ENCODE results near the gene TCF23. TPM values are rescaled to one million over a fixed set of nuclear protein-coding genes. Genes with fewer than 3 reads are reported as not detected.

The TCF23 gene
- total RNA-seq, 1 donor from 2014 or later = 1.2 TPM

- no peak for ATAC-seq
Measured at GRCh38 chr2:27160191-27160590, 11.4 kb downstream of the TCF23 start.

GRCh38 chr2:27162151-27163121 is 13.6 kb downstream of the TCF23 start:
- Histone ChIP-seq H3K36me3 (no peaks in the 10 kb centered on the region), H3K4me1 (no peaks in the 10 kb centered on the region), H3K27ac (no peak overlapping the region), H3K4me3 (no peak overlapping the region), H3K9me3 (no peaks in the 10 kb centered on the region), H3K27me3 (ENCODE audit: low read depth) (no peaks in the 10 kb centered on the region)
- intact Hi-C loops (cut with DNase I) = no loop called here
- ATAC-seq = no peak
- DNase-seq = no peak
- no peak for TF ChIP-seq CTCF (IDR thresholded peaks at IDR 0.05)

More at GRCh38 chr2:27160191-27160590, 11.4 kb downstream of the TCF23 start:
- no peaks in the 10 kb centered on the region for H3K4me1 ChIP-seq
- no peaks in the 10 kb centered on the region for H3K36me3 ChIP-seq
- no peaks in the 10 kb centered on the region for H3K9me3 ChIP-seq
- H3K27ac ChIP-seq = no peak overlapping the region
- no peak for DNase-seq
- intact Hi-C loops (cut with DNase I) = no loop called here
- no peak for TF ChIP-seq CTCF (IDR thresholded peaks at IDR 0.05)
- H3K27me3 ChIP-seq (ENCODE audit: low read depth) = no peaks in the 10 kb centered on the region
- no peak overlapping the region for H3K4me3 ChIP-seq

- Histone ChIP-seq H3K27me3 (ENCODE audit: low read depth) (no peaks in the 10 kb centered on the region), H3K9me3 (no peaks in the 10 kb centered on the region), H3K4me1 (no peaks in the 10 kb centered on the region), H3K36me3 (no peaks in the 10 kb centered on the region), H3K27ac (no peak overlapping the region), H3K4me3 (no peak overlapping the region)
- DNase-seq = no peak
- intact Hi-C loops (cut with DNase I) = no loop called here
- ATAC-seq = no peak
- TF ChIP-seq CTCF (IDR thresholded peaks at IDR 0.05) = no peak
Measured at GRCh38 chr2:27164960-27165763, 16.4 kb downstream of the TCF23 start.

GRCh38 chr2:27170581-27171337 is 22.0 kb downstream of the TCF23 start:
- H3K4me3 ChIP-seq = no peak overlapping the region
- intact Hi-C loops (cut with DNase I) = no loop called here
- H3K27ac ChIP-seq = no peak overlapping the region
- no peaks in the 10 kb centered on the region for H3K36me3 ChIP-seq
- no peak for ATAC-seq
- TF ChIP-seq CTCF (IDR thresholded peaks at IDR 0.05) = no peak
- no peaks in the 10 kb centered on the region for H3K4me1 ChIP-seq
- no peaks in the 10 kb centered on the region for H3K27me3 ChIP-seq (ENCODE audit: low read depth)
- DNase-seq = no peak
- no peaks in the 10 kb centered on the region for H3K9me3 ChIP-seq

GRCh38 chr2:27171351-27171848 is 22.6 kb downstream of the TCF23 start:
- Histone ChIP-seq H3K4me1 (no peaks in the 10 kb centered on the region), H3K4me3 (no peak overlapping the region), H3K27ac (no peak overlapping the region), H3K9me3 (no peaks in the 10 kb centered on the region), H3K27me3 (ENCODE audit: low read depth) (no peaks in the 10 kb centered on the region), H3K36me3 (no peaks in the 10 kb centered on the region)
- intact Hi-C loops (cut with DNase I) = no loop called here
- ATAC-seq (no peak), DNase-seq (no peak)
- no peak for TF ChIP-seq CTCF (IDR thresholded peaks at IDR 0.05)

All from lower lobe of right lung (tissue), 2 donors.